Fibroblast of lung (primary cell): ENCODE data around the gene TMEM150A.

Experiments used
- EZH2 ChIP-seq: IDR thresholded peaks from 2 replicates; pipeline ENCODE4 v1.5.1; 2012; ENCODE audit warnings: low read length, control low read depth, mild to moderate bottlenecking; ENCODE audit errors: missing control alignments
- TF ChIP-seq, protein P1 (sequence below), 2 donors: IDR thresholded peaks in 1 of 2; conservative IDR thresholded peaks in 1 of 2; 1 replicate in 1 of 2; 2 replicates in 1 of 2; pipeline ENCODE4 v1.5.1; 2011 to 2012; ENCODE audit warnings: low read length in 2 of 2, control low read depth in 1 of 2, inconsistent platforms in 1 of 2, low read depth in 1 of 2, mild to moderate bottlenecking in 1 of 2

DNA sequence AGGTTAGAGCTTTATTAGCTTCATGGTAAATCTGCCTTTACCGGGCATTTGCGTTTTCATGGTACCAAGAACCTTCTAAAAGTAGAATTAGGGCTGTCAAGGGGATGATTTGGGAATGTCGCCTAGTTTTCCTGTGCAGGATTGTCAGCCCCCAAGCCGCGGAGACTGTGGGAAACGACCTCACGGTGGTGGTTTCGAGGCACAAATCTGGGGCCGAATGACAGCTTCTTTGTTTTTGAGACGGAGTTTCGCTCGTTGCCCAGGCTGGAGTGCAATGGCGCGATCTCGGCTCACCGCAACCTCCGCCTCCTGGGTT lies 12.9 kb upstream of the TMEM150A start:
- TF ChIP-seq EZH2, result no peak
- TF ChIP-seq, protein P1, sequence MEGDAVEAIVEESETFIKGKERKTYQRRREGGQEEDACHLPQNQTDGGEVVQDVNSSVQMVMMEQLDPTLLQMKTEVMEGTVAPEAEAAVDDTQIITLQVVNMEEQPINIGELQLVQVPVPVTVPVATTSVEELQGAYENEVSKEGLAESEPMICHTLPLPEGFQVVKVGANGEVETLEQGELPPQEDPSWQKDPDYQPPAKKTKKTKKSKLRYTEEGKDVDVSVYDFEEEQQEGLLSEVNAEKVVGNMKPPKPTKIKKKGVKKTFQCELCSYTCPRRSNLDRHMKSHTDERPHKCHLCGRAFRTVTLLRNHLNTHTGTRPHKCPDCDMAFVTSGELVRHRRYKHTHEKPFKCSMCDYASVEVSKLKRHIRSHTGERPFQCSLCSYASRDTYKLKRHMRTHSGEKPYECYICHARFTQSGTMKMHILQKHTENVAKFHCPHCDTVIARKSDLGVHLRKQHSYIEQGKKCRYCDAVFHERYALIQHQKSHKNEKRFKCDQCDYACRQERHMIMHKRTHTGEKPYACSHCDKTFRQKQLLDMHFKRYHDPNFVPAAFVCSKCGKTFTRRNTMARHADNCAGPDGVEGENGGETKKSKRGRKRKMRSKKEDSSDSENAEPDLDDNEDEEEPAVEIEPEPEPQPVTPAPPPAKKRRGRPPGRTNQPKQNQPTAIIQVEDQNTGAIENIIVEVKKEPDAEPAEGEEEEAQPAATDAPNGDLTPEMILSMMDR (conservative IDR thresholded peaks at IDR 0.05 in 1 of 2, IDR thresholded peaks at IDR 0.05 in 1 of 2; ENCODE audit: low read depth in 1 of 2, low read length in 2 of 2), result no peak
